Esophagus (tissue), 2 donors: ENCODE results near the gene MSH2. TPM values are rescaled to one million over a fixed set of nuclear protein-coding genes. Genes with fewer than 3 reads are reported as not detected.
"Not testable (repeated sequence)": the region's sequence is repeated elsewhere in the genome, so short reads cannot be mapped to it uniquely, and the experiment has no call there.

Experiments
- H3K27ac ChIP-seq, 2 donors: one replicate each; pipeline ENCODE4 v1.5.1; 2013; ENCODE audit warnings: low read depth in 2 of 2, mild to moderate bottlenecking in 2 of 2, inconsistent platforms in 1 of 2, low read length in 1 of 2, moderate library complexity in 1 of 2
- H3K27me3 ChIP-seq, 2 donors: one replicate each; pipeline ENCODE4 v1.6.1; 2013; ENCODE audit warnings: low read length in 2 of 2, control low read depth in 1 of 2, mild to moderate bottlenecking in 1 of 2; ENCODE audit not compliant: insufficient read depth in 2 of 2, control insufficient read depth in 1 of 2
- H3K36me3 ChIP-seq, 2 donors: one replicate each; pipeline ENCODE4 v1.6.1; 2013; ENCODE audit warnings: low read length in 1 of 2; ENCODE audit not compliant: control insufficient read depth in 2 of 2, insufficient read depth in 2 of 2
- H3K4me1 ChIP-seq, 2 donors: one replicate each; pipeline ENCODE4 v1.6.1; 2013; ENCODE audit warnings: low read length in 1 of 2; ENCODE audit not compliant: control insufficient read depth in 2 of 2, insufficient read depth in 2 of 2
- H3K4me3 ChIP-seq, 2 donors: one replicate each; pipeline ENCODE4 v1.5.1; 2013; ENCODE audit warnings: low read length in 2 of 2, mild to moderate bottlenecking in 2 of 2, low read depth in 1 of 2, moderate library complexity in 1 of 2
- H3K9me3 ChIP-seq, 2 donors: one replicate each; pipeline ENCODE4 v1.6.1; 2013; ENCODE audit warnings: mild to moderate bottlenecking in 2 of 2, low read depth in 1 of 2, low read length in 1 of 2, moderate library complexity in 1 of 2; ENCODE audit not compliant: control insufficient read depth in 2 of 2, insufficient read depth in 1 of 2
- WGBS, 2 donors: extraction: QIAGEN DNeasy Blood & Tissue Kit; methylation state at CpG; one replicate each; pipeline ENCODE4 v1.1.7; 2013; 5-methylcytosine and 5-hydroxymethylcytosine counted together
- polyA plus RNA-seq, 2 donors: library from polyadenylated mRNA; stranded (reverse); fragments of 200-250 nt; gene quantifications; one replicate each; pipeline ENCODE4 v1.2.3, GENCODE V29; 2013
- donor health status: healthy with polysubstance abuse.
- donor health status: Bipolar disorder and iron deficiency.

Gene MSH2
- polyA plus RNA-seq, result 10 to 100 TPM in 1 of 2 donors, 1 to 10 TPM in 1; 6.2 to 12.0 TPM

GRCh38 chr2:47402805-47403608, at the start of gene MSH2:
Gene MSH2, plus strand, starts transcription at chr2:47403156. Its CDS starts 36 bp downstream, at chr2:47403192.
- H3K4me3 ChIP-seq, result peak within 1 kb of the TSS; percentile 92 to 94
- peaks cover 0 to 6% of the 10 kb centered on the region in 2 donors for H3K4me1 ChIP-seq
- H3K9me3 ChIP-seq, result no peaks in the 10 kb centered on the region
- no peaks in the 10 kb centered on the region for H3K36me3 ChIP-seq
- peak within 1 kb of the TSS; percentile 26 to 84 for H3K27ac ChIP-seq
- 0 to 1% methylated on average over 73 of the region's 73 CpGs for WGBS, 2 donors
- no peaks in the 10 kb centered on the region for H3K27me3 ChIP-seq

GRCh38 chr2:47354013-47354847, 48.7 kb upstream of the MSH2 start:
- Histone ChIP-seq H3K4me1 (no peaks in the 10 kb centered on the region), H3K4me3 (no peak overlapping the region), H3K27ac (no peak overlapping the region), H3K9me3 (no peaks in the 10 kb centered on the region), H3K36me3 (no peaks in the 10 kb centered on the region), H3K27me3 (no peaks in the 10 kb centered on the region)
- 76 to 85% methylated on average over 11 of the region's 11 CpGs for WGBS, 2 donors

- Histone ChIP-seq H3K27ac (no peak overlapping the region), H3K36me3 (no peaks in the 10 kb centered on the region), H3K4me1 (no peaks in the 10 kb centered on the region), H3K9me3 (no peaks in the 10 kb centered on the region), H3K27me3 (no peaks in the 10 kb centered on the region), H3K4me3 (no peak overlapping the region)
- WGBS, 2 donors, result 67 to 85% methylated on average over 5 of the region's 5 CpGs
These were observed 48.1 kb upstream of the MSH2 start for GRCh38 chr2:47354848-47355204.

- Histone ChIP-seq H3K4me1 (no peaks in the 10 kb centered on the region), H3K27me3 (no peaks in the 10 kb centered on the region), H3K36me3 (no peaks in the 10 kb centered on the region), H3K9me3 (no peaks in the 10 kb centered on the region), H3K4me3 (no peak overlapping the region), H3K27ac (no peak overlapping the region)
- WGBS, 2 donors, result 61 to 65% methylated on average over 4 of the region's 4 CpGs
These were observed 45.5 kb upstream of the MSH2 start for GRCh38 chr2:47357483-47357882.

- H3K27me3 ChIP-seq, result no peaks in the 10 kb centered on the region
- no peaks in the 10 kb centered on the region for H3K4me1 ChIP-seq
- H3K4me3 ChIP-seq, result no peak overlapping the region
- H3K36me3 ChIP-seq, result no peaks in the 10 kb centered on the region
- WGBS, 2 donors, result 74 to 88% methylated on average over 10 of the region's 10 CpGs
- H3K27ac ChIP-seq, result no peak overlapping the region
- H3K9me3 ChIP-seq, result no peaks in the 10 kb centered on the region
These were observed 43.5 kb upstream of the MSH2 start for GRCh38 chr2:47359375-47359868.

- Histone ChIP-seq H3K27ac (no peak overlapping the region), H3K9me3 (no peaks in the 10 kb centered on the region), H3K4me1 (no peaks in the 10 kb centered on the region), H3K27me3 (no peaks in the 10 kb centered on the region), H3K36me3 (no peaks in the 10 kb centered on the region), H3K4me3 (no peak overlapping the region)
- 62 to 75% methylated on average over 3 of the region's 3 CpGs for WGBS, 2 donors
These were observed 42.7 kb upstream of the MSH2 start for GRCh38 chr2:47360283-47360682.

GRCh38 chr2:47360927-47361326, 42.0 kb upstream of the MSH2 start:
- H3K4me1 ChIP-seq, result no peaks in the 10 kb centered on the region
- H3K27ac ChIP-seq, result no peak overlapping the region
- H3K27me3 ChIP-seq, result no peaks in the 10 kb centered on the region
- no peaks in the 10 kb centered on the region for H3K9me3 ChIP-seq
- WGBS, 2 donors, result 85 to 88% methylated on average over 3 of the region's 3 CpGs
- H3K4me3 ChIP-seq, result no peak overlapping the region
- H3K36me3 ChIP-seq, result no peaks in the 10 kb centered on the region

GRCh38 chr2:47361505-47362229, 41.3 kb upstream of the MSH2 start:
- WGBS, 2 donors, result 90 to 91% methylated on average over 10 of the region's 10 CpGs
- not testable (repeated sequence) for H3K27ac ChIP-seq, H3K4me3 ChIP-seq

GRCh38 chr2:47373747-47374146, 29.2 kb upstream of the MSH2 start:
- no peak overlapping the region for H3K27ac ChIP-seq
- no peak overlapping the region for H3K4me3 ChIP-seq
- whole genome bisulfite sequencing, 2 donors, result 56 to 74% methylated on average over 5 of the region's 5 CpGs
- no peaks in the 10 kb centered on the region for H3K9me3 ChIP-seq
- no peaks in the 10 kb centered on the region for H3K27me3 ChIP-seq
- H3K36me3 ChIP-seq, result no peaks in the 10 kb centered on the region
- H3K4me1 ChIP-seq, result peaks cover 4 to 9% of the 10 kb centered on the region in 2 donors

More at GRCh38 chr2:47361505-47362229, 41.3 kb upstream of the MSH2 start:
- H3K27me3 ChIP-seq, H3K4me1 ChIP-seq, H3K36me3 ChIP-seq, H3K9me3 ChIP-seq: not testable (repeated sequence)
